ACC112 (cell line): ENCODE data around the gene PNPLA8.

Experiments
- H2AFZ ChIP-seq: fragments of 200-600 bp; sonication (generic); one replicate; pipeline ENCODE4 v1.6.0; 2017; ENCODE audit warnings: antibody characterized with exemption, low read length; ENCODE audit not compliant: unreplicated experiment
- H3K27ac ChIP-seq: fragments of 200-600 bp; sonication (generic); 2 replicates; pipeline ENCODE4 v1.5.1; 2014; ENCODE audit warnings: low read depth, mild to moderate bottlenecking, antibody characterized with exemption, low read length, moderate library complexity
- H3K27me3 ChIP-seq: fragments of 200-600 bp; sonication (generic); 2 replicates; pipeline ENCODE4 v1.6.1; 2014; ENCODE audit warnings: mild to moderate bottlenecking, antibody characterized with exemption, low read length, moderate library complexity, mixed read lengths; ENCODE audit not compliant: insufficient read depth
- H3K36me3 ChIP-seq: fragments of 200-600 bp; sonication (generic); 2 replicates; pipeline ENCODE4 v1.6.1; 2016; ENCODE audit warnings: mild to moderate bottlenecking, antibody characterized with exemption, low read length, moderate library complexity, mixed read lengths; ENCODE audit not compliant: insufficient read depth
- H3K4me1 ChIP-seq: fragments of 200-600 bp; sonication (generic); one replicate; pipeline ENCODE4 v1.6.1; 2016; ENCODE audit warnings: low read length, mixed read lengths; ENCODE audit not compliant: insufficient read depth, unreplicated experiment, control insufficient read depth
- H3K4me3 ChIP-seq: fragments of 200-600 bp; sonication (generic); 2 replicates; pipeline ENCODE4 v1.5.1; 2014; ENCODE audit warnings: mild to moderate bottlenecking, low read depth, low read length
- H3K79me2 ChIP-seq: fragments of 200-600 bp; sonication (generic); one replicate; pipeline ENCODE4 v1.6.0; 2016; ENCODE audit warnings: low read length; ENCODE audit not compliant: control insufficient read depth, unreplicated experiment, insufficient read depth

Gene PNPLA8

GRCh38 chr7:108525985-108526767, at the start of gene PNPLA8:
Gene PNPLA8 (minus strand): TSS chr7:108526135. CDS start chr7:108515491, 10,644 bp downstream.
- H2AFZ ChIP-seq, result peak within 1 kb of the TSS; percentile 42
- H3K36me3 ChIP-seq, result no peaks in the 10 kb centered on the region
- peak within 1 kb of the TSS; percentile 82 for H3K4me3 ChIP-seq
- no peaks in the 10 kb centered on the region for H3K27me3 ChIP-seq
- H3K4me1 ChIP-seq, result peaks cover 32% of the 10 kb centered on the region
- H3K79me2 ChIP-seq, result peaks cover 36% of the 10 kb centered on the region
- H3K27ac ChIP-seq, result peak within 1 kb of the TSS; percentile 92

GRCh38 chr7:108575156-108575555, 49.2 kb upstream of the PNPLA8 start:
- Histone ChIP-seq H3K4me3 (no peak overlapping the region), H3K27ac (no peak overlapping the region), H3K79me2 (peaks cover 16% of the 10 kb centered on the region), H3K4me1 (peaks cover 9% of the 10 kb centered on the region), H3K36me3 (peaks cover 15% of the 10 kb centered on the region), H2AFZ (no peak overlapping the region), H3K27me3 (no peaks in the 10 kb centered on the region)

- H3K79me2 ChIP-seq, result peaks cover 33% of the 10 kb centered on the region
Observed at GRCh38 chr7:108572480-108572879, 46.5 kb upstream of the PNPLA8 start.

GRCh38 chr7:108570146-108570755, 44.3 kb upstream of the PNPLA8 start:
- H3K27ac ChIP-seq, result peak overlapping the region; percentile 82
- H2AFZ ChIP-seq, result peak overlapping the region; percentile 62
- H3K4me3 ChIP-seq, result peak overlapping the region; percentile 93
- no peaks in the 10 kb centered on the region for H3K27me3 ChIP-seq
- H3K4me1 ChIP-seq, result peaks cover 31% of the 10 kb centered on the region
- H3K79me2 ChIP-seq, result peaks cover 46% of the 10 kb centered on the region
- peaks cover 15% of the 10 kb centered on the region for H3K36me3 ChIP-seq

More at GRCh38 chr7:108572480-108572879, 46.5 kb upstream of the PNPLA8 start:
- Histone ChIP-seq H2AFZ (no peak overlapping the region), H3K36me3 (peaks cover 15% of the 10 kb centered on the region), H3K4me3 (no peak overlapping the region), H3K4me1 (peaks cover 22% of the 10 kb centered on the region), H3K27ac (no peak overlapping the region), H3K27me3 (no peaks in the 10 kb centered on the region)

- Histone ChIP-seq H3K79me2 (peaks cover 46% of the 10 kb centered on the region), H3K27ac (peak within 1 kb of the TSS; percentile 95), H3K4me3 (peak within 1 kb of the TSS; percentile 93), H3K27me3 (no peaks in the 10 kb centered on the region), H3K36me3 (peaks cover 15% of the 10 kb centered on the region), H3K4me1 (peaks cover 31% of the 10 kb centered on the region), H2AFZ (peak within 1 kb of the TSS; percentile 66)
Observed at GRCh38 chr7:108569381-108570145, 43.6 kb upstream of the PNPLA8 start, which contains the start of the genes DNAJB9 and THAP5. Gene DNAJB9 (plus strand): TSS chr7:108569874. CDS start chr7:108571727, 1,853 bp downstream. Gene THAP5 (minus strand): TSS chr7:108569706. CDS start chr7:108569569, 137 bp downstream.

- H3K4me1 ChIP-seq, result peaks cover 31% of the 10 kb centered on the region
- peak overlapping the region; percentile 66 for H2AFZ ChIP-seq
- no peaks in the 10 kb centered on the region for H3K27me3 ChIP-seq
- peak overlapping the region; percentile 93 for H3K4me3 ChIP-seq
- H3K36me3 ChIP-seq, result peaks cover 12% of the 10 kb centered on the region
- H3K79me2 ChIP-seq, result peaks cover 46% of the 10 kb centered on the region
- H3K27ac ChIP-seq, result peak overlapping the region; percentile 95
Observed at GRCh38 chr7:108568801-108569380, 43.0 kb upstream of the PNPLA8 start.

GRCh38 chr7:108565987-108566386, 40.1 kb upstream of the PNPLA8 start:
- no peaks in the 10 kb centered on the region for H3K27me3 ChIP-seq
- H2AFZ ChIP-seq, result no peak overlapping the region
- no peaks in the 10 kb centered on the region; the same call in 1 of the 2 replicates for H3K36me3 ChIP-seq
- peaks cover 36% of the 10 kb centered on the region for H3K79me2 ChIP-seq
- no peak overlapping the region for H3K4me3 ChIP-seq
- H3K4me1 ChIP-seq, result peaks cover 23% of the 10 kb centered on the region
- H3K27ac ChIP-seq, result no peak overlapping the region

GRCh38 chr7:108561047-108561619, 35.2 kb upstream of the PNPLA8 start:
- peaks cover 5% of the 10 kb centered on the region for H3K79me2 ChIP-seq
- H3K4me1 ChIP-seq, result no peaks in the 10 kb centered on the region
- no peak overlapping the region for H3K27ac ChIP-seq
- H3K4me3 ChIP-seq, result no peak overlapping the region
- no peak overlapping the region for H2AFZ ChIP-seq
- no peaks in the 10 kb centered on the region for H3K27me3 ChIP-seq
- peaks cover 5% of the 10 kb centered on the region; the same call in 1 of the 2 replicates for H3K36me3 ChIP-seq

- Histone ChIP-seq H3K4me1 (no peaks in the 10 kb centered on the region), H2AFZ (no peak overlapping the region), H3K4me3 (no peak overlapping the region), H3K27ac (no peak overlapping the region), H3K79me2 (no peaks in the 10 kb centered on the region), H3K36me3 (peaks cover 5% of the 10 kb centered on the region; the same call in 1 of the 2 replicates), H3K27me3 (no peaks in the 10 kb centered on the region)
Observed at GRCh38 chr7:108559253-108559652, 33.3 kb upstream of the PNPLA8 start.

GRCh38 chr7:108557617-108558016, 31.7 kb upstream of the PNPLA8 start:
- H3K36me3 ChIP-seq, result 0 out of 2 replicates have a peak, but pooled peaks cover 5% of the 10 kb centered on the region

More at GRCh38 chr7:108557617-108558016, 31.7 kb upstream of the PNPLA8 start:
- Histone ChIP-seq H2AFZ (no peak overlapping the region), H3K27ac (no peak overlapping the region), H3K27me3 (no peaks in the 10 kb centered on the region), H3K4me1 (no peaks in the 10 kb centered on the region), H3K4me3 (no peak overlapping the region), H3K79me2 (no peaks in the 10 kb centered on the region)
